ENCODE results near the gene ZNF529.
"Not testable (repeated sequence)": the region's sequence is repeated elsewhere in the genome, so short reads cannot be mapped to it uniquely, and the experiment has no call there.

ZNF529 gene

DNA sequence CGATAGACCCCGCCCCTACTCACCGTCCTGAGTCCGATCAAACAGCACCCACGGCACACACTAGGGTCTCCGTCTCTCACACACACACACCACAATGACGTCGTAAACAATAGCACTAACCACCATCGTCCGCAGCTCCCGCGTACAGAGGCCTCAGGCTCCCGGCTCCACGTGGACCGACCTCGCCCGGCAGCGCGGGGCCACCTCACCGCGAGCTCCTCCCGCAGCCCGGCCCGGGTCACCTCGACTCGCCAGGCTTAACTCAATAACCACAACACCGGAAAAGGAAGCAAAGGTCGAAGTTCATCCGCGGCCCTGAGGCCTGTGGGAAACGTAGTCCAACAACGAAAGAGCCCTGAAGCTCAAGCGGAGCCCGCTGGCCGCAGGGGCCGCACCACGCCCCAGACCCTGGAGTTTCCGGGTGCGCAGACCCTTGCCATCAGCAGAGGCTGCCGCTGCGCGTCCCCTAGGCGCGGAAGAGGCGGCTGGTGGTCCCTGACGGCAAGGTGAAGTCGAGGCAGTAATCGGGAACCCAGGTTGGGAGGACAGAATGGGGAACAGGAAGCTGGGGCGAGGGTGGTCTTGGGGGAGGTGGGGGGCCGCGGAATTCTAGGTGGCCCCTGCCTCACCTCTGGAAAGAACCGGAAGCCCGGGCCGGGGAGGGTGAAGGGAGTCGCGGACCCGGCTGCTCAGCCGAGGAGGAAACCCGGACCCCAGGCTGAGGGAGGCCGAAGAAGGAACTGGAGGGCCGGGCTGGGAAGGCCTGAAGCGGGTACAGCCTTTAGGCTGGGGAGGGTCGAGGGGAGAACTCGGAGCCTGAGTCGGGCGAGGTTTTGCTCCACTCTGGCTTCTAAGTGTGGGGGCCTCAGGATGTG lies at the start of gene ZNF529:
Gene ZNF529 (minus strand): TSS at position 273 of the 875 bp plus-strand sequence. CDS start 946 bp downstream, outside the sequence.
- FAIRE-seq (peak; percentile 94), DNase-seq (ENCODE audit: extremely low spot score, insufficient read length, low read depth) (peak; percentile 77)

DNA sequence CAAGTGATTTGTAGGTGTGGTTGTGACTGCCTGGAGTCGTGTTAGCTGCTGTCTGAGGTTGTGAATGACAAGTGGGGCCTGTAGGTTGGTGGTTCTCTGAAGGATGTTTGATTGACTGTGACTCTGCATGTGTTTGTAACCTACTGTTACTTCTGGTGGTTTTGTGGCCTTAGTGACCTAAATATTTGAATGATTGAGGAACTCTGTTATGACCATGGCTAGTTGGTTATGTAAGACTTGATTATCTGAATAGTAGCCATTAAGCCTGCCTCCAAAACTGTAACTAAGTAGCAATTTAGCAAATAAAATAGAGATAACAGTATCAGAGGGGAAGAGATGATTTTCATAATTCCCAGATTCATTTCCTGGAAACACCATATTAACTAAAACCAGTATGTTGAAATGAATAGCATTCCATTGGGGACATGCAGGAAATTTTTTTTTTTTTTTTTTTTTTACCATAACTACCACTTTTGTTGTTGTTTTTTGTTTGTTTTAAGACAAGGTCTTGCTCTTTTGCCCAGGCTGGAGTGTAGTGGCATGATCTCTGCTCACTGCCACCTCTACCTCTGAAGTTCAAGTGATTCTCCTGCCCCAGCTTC lies 32.9 kb upstream of the ZNF529 start:
- peak; percentile 73 for FAIRE-seq
- DNase-seq (ENCODE audit: extremely low spot score, insufficient read length, low read depth) = no peak

DNA sequence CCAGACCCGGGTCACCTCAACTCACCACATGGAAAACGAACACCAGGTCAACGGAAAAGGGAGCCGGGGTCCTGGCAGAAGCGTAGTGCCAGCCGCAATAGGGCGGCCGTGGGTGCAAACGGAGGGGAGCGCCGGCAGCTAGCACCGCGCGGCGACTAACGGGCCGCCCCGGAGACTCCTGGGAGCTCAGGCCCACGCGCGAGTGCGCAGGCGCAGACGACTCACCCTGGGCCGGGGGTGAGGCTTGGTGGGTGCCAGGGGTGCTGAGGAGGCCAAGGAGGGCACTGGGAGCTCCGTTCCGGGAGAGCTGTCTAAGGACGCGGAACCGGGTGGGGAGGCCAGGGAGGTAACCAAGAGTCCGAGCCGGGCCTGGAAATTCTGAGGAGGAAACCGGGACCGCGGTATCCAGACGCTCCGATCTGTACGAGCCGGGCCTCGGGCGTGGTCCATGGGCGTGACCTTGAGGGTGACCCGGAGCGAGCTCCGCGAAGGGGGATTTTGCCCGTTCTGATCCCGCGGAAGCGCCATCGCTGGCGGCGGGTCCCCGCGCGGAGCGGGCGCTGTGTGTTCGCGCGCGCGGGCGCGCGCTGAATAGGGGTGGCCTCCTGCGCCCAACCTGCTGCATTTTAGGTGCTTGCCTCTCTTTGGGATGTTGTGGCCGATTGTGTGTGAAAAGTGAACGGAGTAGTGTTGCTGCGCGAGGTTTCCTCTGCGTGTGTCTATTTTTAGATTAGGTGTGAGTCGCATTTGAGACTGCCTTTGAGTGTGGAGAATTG lies 32.2 kb upstream of the ZNF529 start, which contains the start of gene ZNF382:
Gene ZNF382 (plus strand): TSS at position 213 of the 776 bp plus-strand sequence. CDS start 4,602 bp downstream, outside the sequence.
- peak; percentile 76 for DNase-seq (ENCODE audit: extremely low spot score, insufficient read length, low read depth)
- FAIRE-seq = peak; percentile 65

DNA sequence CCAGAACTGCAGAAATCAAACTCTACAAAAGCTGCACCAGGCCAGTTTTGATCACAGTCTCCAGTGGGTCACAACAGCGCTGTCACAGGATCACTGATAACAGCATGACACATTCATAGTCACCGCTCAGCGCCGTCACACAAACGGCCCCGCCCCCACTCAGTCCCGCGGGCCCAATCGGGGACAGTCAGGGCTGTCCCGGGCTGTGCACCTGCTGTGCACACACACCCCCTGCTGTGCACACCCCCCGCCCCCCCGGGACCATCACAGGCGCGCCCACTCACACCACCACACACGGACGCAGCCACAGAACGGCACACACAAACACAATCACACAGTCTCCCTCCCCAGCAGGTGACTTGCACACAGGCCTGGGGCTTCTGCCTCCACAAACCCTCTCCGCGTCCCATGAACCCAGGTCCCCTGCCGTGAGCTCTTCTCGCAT lies 31.6 kb upstream of the ZNF529 start:
- DNase-seq (ENCODE audit: extremely low spot score, insufficient read length, low read depth) = peak; percentile 54
- peak; percentile 74 for FAIRE-seq

DNA sequence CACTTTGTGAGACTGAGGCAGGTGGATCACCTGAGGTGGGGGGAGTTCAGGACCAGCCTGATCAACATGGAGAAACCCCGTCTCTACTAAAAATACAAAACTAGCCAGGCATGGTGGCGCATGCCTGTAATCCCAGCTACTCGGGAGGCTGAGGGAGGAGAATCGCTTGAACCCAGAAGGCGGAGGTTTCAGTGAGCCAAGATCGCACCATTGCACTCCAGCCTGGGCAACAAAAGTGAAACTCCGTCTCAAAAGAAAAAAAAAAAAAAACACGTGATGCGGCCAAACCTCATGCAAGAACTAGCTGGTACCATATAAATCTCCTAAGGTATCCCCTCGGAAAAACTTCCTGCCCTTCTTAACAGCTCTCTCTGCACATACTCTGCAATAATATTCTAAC lies 29.6 kb upstream of the ZNF529 start:
- DNase-seq (ENCODE audit: extremely low spot score, insufficient read length, low read depth); FAIRE-seq: not testable (repeated sequence)

DNA sequence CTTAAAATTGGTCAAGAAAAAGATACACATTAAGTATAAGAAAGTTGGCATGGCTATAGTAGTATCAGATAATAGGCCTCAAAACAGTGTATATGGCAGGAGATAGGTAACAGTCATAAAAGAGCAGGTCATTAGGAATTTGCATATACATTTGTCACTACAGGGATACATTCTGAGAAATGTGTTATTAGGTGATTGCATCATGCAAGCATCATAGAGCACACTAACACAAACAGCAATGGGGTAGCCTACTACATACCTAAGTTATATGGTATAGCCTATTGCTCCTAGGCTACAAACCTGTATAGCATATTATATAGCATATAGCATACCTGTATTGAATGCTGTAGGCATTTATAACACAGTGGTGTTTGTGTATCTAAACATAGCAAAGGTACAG lies 6.2 kb upstream of the ZNF529 start:
- DNase-seq (ENCODE audit: extremely low spot score, insufficient read length, low read depth) (no peak), FAIRE-seq (no peak)

DNA sequence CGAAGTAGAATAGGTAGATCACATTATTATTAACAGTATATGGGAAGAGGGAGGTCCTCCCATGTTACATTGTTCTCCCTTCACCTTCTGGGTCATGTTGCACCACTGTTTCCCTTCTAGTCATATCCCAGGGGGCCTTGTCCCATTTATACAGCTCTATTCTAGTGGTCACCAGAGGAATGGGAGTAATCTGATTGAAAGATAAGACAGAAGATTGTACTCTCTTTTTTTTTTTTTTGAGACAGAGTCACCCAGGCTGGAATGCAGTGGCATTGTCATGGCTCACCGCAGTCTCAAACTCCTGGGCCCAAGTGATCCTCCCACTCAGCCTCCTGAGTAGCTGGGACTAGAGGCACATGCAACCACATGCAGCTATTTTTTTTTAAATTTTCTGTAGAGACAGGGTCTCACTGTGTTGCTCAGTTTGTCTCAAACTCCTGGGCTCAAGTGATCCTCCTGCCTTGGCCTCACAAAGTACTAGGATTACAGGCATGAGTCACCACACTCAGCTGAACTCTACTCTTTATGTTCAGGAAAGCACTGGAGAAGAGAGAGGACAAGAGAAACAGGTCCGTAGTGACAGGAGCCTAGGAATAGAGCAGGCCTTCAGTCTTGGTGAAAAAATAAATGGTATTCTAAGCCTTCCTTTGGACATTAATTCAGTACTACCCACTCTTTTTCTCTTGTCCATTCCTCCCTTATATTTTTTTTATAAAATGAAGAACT lies 4.3 kb upstream of the ZNF529 start:
- no peak for DNase-seq (ENCODE audit: extremely low spot score, insufficient read length, low read depth)
- FAIRE-seq = no peak

DNA sequence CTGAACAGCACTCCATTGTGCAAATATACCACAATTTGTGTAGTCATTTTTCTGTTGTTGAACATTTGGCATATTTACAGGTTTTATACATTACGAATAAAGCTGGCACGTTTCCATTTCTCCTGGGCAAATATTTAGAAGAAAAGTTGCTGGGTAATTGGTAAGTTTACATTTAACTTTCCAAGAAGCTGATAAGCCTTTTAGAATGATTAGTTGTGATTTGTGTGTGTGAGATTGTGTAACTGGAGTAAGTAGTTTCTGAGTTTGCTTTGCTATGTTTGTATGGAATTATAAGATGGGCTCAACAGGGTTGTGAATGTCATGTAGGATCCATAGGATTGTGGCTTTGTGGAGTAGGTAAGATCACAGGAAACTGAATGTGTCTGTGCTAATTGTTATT lies 1.6 kb upstream of the ZNF529 start:
- FAIRE-seq (no peak), DNase-seq (ENCODE audit: extremely low spot score, insufficient read length, low read depth) (no peak)

DNA sequence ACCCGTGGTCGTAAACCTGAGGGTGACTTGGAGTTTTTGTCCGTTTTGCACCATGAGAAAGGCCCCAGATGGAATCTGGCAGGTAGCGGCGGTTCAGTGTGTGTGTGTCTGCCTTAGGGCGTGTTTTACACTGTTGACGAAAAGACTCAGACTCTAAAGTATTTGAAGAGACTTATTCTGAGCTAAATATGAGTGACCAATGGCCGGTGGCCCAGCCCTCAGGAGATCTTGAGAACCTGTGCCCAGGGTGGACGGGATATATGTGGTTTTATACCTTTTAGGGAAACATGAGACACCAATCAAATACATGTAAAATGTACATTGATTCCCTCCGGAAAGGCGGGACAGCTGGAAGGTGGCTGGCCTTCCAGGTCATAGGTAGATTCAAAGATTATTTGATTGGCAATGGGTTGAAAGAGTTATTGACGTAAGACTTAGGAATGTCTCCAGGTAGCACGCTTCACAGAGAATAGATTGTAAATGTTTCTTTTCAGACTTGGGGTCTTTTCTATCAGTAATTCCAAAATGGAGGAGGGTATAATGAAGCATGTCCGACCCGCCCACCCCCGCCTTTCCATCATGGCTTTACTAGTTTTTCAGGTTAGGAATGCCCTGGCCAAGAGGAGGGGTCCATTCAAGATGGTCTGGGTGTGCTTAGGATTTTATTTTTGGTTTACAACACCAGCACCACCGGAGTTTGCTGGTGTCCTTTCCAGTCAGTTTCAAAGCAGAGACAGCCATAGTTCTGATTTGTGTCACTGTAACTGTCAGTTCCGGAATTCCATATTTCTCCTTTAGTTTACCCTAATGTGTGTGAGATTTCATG lies 1.0 kb upstream of the ZNF529 start:
- no peak for FAIRE-seq
- DNase-seq (ENCODE audit: extremely low spot score, insufficient read length, low read depth) = no peak

DNA sequence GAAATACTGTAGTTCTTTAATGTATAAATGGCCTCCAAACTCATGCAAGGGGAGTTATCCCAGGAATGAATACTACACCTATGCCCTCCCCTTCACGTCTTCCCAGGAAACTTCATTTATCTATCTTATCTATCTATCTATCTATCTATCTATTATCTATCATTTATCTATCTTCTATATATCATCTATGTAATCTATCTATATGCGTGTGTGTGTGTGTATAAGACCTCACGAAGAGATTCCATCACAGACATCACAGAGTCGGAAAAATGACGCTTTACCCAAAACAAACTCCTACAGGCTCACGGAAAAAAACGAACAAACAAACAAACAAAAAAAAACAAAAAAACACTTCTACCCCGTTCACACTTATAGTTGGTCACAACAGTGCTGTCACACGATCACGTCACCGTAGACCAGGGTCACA lies 486 bp downstream of the ZNF529 start:
- FAIRE-seq (no peak), DNase-seq (ENCODE audit: extremely low spot score, insufficient read length, low read depth) (no peak)

DNA sequence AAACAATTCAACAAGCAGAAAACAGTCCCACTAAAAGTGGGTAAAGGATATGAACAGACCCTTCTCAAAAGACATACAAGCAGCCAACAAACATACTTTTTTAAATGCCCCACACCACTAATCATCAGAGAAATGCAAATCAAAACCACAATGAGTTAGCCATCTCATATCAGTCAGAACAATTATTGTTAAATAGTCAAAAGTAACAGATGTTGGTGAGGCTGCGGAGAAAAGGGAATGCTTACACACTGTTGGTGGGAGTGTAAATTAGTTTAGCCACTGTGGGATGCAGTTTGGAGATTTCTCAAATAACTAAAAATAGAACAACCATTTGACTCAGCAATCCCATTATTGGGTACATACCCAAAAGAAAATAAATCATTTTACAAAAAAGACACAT lies 8.7 kb downstream of the ZNF529 start:
- FAIRE-seq (no peak), DNase-seq (ENCODE audit: extremely low spot score, insufficient read length, low read depth) (no peak)

DNA sequence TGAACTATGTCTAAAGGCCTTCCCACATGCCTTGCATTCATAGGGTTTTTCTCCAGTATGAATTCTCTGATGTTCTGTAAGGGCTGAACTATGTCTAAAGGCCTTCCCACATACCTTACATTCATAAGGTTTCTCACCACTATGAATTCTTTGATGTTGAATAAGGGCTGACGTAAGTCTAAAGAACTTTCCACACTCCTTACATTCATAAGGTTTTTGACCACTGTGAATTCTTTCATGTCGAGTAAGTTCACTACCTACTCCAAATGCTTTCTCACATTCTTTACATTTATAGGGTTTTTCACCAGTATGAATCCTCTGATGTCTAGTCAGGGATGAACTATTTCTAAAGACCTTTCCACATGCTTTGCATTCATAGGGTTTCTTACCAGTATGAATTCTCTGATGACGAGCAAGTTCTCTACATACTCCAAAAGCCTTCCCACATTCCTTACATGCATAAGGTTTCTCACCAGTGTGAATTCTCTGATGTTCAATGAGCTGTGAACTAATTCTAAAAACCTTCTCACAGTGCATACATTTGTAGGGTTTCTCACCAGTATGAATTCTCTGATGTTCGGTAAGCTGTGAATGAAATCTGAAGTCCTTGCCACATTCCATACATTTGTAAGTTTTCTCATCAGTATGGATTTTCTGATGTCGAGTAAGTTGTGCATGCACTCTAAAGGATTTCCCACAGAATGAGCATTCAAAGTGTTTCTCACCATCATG lies 25.9 kb downstream of the ZNF529 start:
- FAIRE-seq (no peak), DNase-seq (ENCODE audit: extremely low spot score, insufficient read length, low read depth) (no peak)

DNA sequence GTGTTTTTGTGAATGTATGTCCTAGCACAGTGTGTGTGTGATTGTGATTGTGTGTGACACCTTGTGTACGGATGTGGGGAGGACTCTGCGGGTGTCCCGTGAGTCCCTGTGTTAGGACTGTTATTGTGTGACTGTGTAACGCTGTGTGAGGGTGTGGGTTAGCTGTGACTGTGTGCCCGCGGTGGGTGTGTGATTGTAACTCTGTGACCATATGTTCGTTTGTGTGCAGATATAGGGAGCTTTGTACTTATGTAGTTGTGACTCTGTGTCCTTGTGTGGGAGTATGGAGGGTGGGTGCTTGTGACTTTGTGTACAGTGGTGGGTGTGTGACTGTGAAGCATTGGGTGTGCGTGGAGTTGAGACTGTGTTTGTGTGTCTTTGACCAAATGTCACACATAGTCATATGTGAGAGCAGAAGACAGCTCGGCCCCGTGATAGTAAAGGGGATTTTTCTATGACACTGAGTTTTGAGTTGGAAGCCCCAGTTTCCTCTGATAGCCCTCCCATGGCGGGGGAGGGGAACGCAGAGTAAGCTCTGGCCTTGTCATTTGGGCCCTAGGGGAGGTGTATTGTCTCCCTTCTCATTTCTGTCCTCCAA lies 44.1 kb downstream of the ZNF529 start:
- DNase-seq (ENCODE audit: extremely low spot score, insufficient read length, low read depth) = no peak
- no peak for FAIRE-seq

DNA sequence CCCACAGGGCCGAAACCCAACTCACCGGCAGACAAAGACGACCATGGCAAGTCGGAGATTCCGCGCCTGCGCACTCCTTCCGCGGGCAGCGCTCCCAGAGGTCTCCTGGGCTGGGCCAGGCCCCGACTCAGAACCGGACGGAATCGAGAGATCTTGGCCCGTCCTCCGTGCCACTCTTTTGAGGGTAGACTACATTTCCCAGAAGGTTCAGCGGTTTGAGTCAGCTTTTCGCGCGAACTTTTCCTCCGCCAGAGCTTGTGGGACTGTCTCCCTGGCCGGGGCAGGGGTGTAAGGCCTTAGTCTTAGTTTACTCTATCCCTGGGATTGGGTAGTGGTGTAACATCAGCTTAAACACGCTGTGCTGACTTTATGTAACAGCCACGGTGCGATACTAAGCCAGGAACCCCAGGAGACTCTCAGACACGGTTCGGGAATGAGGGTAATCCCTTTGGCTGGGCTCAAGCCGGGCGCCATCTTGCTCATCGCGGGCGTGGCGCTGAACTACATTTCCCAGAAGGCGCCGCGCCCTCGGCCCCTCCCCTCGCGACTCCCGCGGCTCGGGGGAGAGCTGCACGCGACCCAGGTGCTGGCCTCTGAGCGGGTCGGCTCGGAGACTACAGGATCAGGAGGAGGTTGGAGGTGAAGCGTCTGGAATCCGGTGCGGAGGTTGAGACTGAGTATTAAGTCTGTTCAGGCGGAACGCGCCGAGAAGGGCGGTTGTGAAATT lies 44.7 kb downstream of the ZNF529 start, which contains the start of gene ZNF260:
Gene ZNF260 (minus strand): TSS at position 78 of the 727 bp plus-strand sequence. CDS start 13,033 bp downstream, outside the sequence.
- FAIRE-seq (peak; percentile 96), DNase-seq (ENCODE audit: extremely low spot score, insufficient read length, low read depth) (peak; percentile 84)

DNA sequence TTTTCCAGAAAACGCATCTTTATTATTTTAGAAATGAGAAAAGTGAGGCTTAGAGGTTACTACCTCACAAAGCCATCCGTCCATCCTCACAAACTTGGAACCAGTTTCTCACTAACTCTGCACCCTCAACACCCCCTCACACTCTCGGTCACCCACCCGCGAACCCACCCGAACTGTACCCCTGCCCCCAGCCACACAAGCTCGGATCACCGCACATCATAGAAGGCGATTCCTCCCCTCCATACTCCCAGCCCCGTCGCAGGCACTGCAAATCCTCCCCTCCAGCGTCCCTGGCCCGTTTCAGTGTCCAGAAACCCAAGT lies 45.3 kb downstream of the ZNF529 start:
- FAIRE-seq (no peak), DNase-seq (ENCODE audit: extremely low spot score, insufficient read length, low read depth) (no peak)

DNA sequence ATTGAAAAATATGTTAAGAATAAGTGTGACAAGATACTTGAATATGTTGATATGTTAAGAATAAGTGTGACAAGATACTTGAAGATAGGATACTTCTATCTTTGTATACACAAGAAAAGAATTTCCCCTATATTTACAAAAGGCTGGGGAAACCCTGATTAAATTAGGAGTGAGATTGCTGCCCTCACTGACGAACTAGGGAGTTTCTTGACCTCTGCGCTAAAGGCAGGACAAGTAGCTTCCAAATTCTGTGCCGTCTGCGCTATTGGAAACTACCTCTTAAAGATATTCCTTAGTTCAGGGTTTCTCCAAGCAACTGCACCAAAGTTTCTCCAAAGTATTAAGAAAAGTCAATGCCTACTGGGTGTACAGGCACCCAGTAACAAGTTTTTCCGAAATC lies 45.8 kb downstream of the ZNF529 start:
- no peak for DNase-seq (ENCODE audit: extremely low spot score, insufficient read length, low read depth)
- FAIRE-seq = no peak

DNA sequence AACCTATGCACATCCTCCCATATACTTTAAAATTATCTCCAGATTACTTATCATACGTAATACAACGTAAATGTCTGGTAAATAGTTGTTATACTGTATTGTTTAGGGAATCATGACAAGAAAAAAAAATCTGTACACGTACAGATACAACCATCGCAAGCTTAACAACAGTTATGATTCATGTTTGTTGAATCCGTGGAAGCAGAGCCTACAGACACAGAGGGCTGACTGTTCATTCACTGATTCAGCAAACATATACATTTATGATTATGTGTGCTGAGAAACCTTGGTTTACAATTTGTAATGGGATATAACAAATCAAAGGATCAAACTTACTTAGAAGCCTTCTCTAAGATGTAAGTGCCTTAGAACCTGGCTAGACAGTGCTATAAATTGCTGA lies 46.5 kb downstream of the ZNF529 start:
- FAIRE-seq = no peak
- DNase-seq (ENCODE audit: extremely low spot score, insufficient read length, low read depth) = no peak
